Progenitor cell of endocrine pancreas (in vitro differentiated cells): Measurements from ENCODE around the gene TICRR. TPM values are rescaled to one million over a fixed set of nuclear protein-coding genes. Genes with fewer than 3 reads are reported as not detected.

Source experiments
- DNase-seq: peaks from one replicate; pipeline ENCODE4 v3.0.0; 2021; ENCODE audit warnings: low spot score; ENCODE audit not compliant: unreplicated experiment
- H3K27ac Mint-ChIP-seq: 2 replicates; pipeline ENCODE4 v1.8.0; 2021; ENCODE audit warnings: mild to moderate bottlenecking, moderate library complexity, mixed read lengths
- H3K27me3 Mint-ChIP-seq: 2 replicates; pipeline ENCODE4 v1.8.0; 2021; ENCODE audit warnings: mixed read lengths
- H3K36me3 Mint-ChIP-seq: 2 replicates; pipeline ENCODE4 v1.8.0; 2022; ENCODE audit warnings: mixed read lengths; ENCODE audit not compliant: insufficient read depth
- H3K4me1 Mint-ChIP-seq: 2 replicates; pipeline ENCODE4 v1.8.0; 2021; ENCODE audit warnings: low read depth, mixed read lengths
- H3K4me3 Mint-ChIP-seq: 2 replicates; pipeline ENCODE4 v1.8.0; 2021; ENCODE audit warnings: low read depth, mild to moderate bottlenecking, moderate library complexity, mixed read lengths
- H3K9me3 Mint-ChIP-seq: 2 replicates; pipeline ENCODE4 v1.8.0; 2021; ENCODE audit warnings: low read depth, mixed read lengths
- total RNA-seq: library from RNA; stranded (reverse); gene quantifications from 2 replicates; pipeline ENCODE4 v1.2.1, GENCODE V29; 2021
- TF ChIP-seq, protein P1 (sequence below): fragments of 200-600 bp; sonication (generic); IDR thresholded peaks from one replicate; pipeline ENCODE4 v1.5.0; 2021; ENCODE audit warnings: antibody characterized with exemption, mild to moderate bottlenecking; ENCODE audit not compliant: unreplicated experiment

Gene TICRR
- total RNA-seq, 1 donor from 2014 or later = 13.9 TPM

DNA sequence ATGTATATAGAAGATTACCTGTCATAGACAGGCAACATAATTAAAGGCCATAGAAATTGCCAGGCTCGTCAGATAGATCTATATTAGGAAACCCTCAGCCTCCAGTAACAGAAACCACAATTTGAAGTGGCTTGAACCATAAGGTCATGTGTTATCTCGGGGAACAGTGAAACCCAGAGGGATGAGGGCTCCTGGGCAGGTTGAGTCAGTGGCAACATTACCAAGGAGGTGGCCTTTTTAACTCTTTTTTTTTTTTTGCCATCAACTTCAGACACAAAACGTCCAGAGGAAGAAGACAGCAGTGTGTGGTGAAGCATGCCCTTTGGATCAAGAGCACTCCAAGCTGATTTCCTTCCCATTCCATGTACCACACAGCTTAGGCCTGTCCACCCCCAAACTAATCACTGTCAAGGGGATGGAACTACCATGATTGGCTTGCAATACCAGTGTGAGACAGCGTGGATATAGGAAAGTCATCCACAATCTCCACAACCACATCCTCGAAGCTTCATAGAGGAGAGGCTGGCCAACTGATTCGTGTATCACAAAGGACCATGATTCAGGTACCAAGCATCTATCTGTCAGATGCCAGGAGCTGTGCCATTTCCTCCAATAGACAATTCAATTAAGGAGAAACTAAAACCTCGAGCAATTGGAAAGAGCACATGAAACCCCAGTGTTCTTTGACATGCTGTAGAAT, 81.0 kb downstream of the TICRR start:
- peak overlapping the region; percentile 80 for H3K4me3 Mint-ChIP-seq
- H3K36me3 Mint-ChIP-seq = peaks cover 3% of the 10 kb centered on the region
- H3K27me3 Mint-ChIP-seq = peaks cover 13% of the 10 kb centered on the region
- peaks cover 6% of the 10 kb centered on the region for H3K4me1 Mint-ChIP-seq
- H3K27ac Mint-ChIP-seq = no peak overlapping the region
- TF ChIP-seq, protein P1, sequence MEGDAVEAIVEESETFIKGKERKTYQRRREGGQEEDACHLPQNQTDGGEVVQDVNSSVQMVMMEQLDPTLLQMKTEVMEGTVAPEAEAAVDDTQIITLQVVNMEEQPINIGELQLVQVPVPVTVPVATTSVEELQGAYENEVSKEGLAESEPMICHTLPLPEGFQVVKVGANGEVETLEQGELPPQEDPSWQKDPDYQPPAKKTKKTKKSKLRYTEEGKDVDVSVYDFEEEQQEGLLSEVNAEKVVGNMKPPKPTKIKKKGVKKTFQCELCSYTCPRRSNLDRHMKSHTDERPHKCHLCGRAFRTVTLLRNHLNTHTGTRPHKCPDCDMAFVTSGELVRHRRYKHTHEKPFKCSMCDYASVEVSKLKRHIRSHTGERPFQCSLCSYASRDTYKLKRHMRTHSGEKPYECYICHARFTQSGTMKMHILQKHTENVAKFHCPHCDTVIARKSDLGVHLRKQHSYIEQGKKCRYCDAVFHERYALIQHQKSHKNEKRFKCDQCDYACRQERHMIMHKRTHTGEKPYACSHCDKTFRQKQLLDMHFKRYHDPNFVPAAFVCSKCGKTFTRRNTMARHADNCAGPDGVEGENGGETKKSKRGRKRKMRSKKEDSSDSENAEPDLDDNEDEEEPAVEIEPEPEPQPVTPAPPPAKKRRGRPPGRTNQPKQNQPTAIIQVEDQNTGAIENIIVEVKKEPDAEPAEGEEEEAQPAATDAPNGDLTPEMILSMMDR = no peak
- no peaks in the 10 kb centered on the region for H3K9me3 Mint-ChIP-seq
- DNase-seq = no peak

DNA sequence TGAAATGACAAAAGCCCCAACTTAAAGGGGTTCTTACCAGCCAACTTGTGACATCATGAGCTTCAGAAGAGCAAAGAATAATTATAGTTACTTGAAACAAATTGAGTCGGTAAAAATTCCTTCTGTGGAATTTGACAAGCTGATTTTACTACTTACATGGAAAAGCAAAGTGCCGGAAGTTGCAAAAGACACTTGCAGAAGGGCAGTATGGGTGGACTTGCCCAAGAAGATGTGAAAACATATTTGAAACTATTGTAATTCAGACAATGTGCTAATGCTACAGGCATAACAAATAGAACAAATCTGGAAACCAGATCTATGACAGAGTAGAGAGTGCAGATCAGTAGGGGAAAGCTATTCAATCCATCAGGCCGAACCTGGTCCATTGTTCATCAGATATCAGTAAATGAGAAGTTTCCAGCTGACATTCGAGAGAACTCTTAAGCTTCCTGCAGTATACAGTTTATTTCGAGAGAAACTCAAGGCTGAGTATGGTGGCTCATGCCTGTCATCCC, 82.5 kb downstream of the TICRR start:
- peaks cover 6% of the 10 kb centered on the region for H3K4me1 Mint-ChIP-seq
- H3K4me3 Mint-ChIP-seq = no peak overlapping the region
- no peak overlapping the region for H3K27ac Mint-ChIP-seq
- peaks cover 13% of the 10 kb centered on the region for H3K27me3 Mint-ChIP-seq
- TF ChIP-seq, protein P1 = no peak
- no peak for DNase-seq
- H3K9me3 Mint-ChIP-seq = no peaks in the 10 kb centered on the region
- no peaks in the 10 kb centered on the region for H3K36me3 Mint-ChIP-seq

- Mint-ChIP-seq H3K27me3 (peaks cover 15% of the 10 kb centered on the region), H3K4me3 (no peak overlapping the region), H3K36me3 (no peaks in the 10 kb centered on the region), H3K27ac (no peak overlapping the region), H3K4me1 (peaks cover 5% of the 10 kb centered on the region), H3K9me3 (no peaks in the 10 kb centered on the region)
- DNase-seq = no peak
- TF ChIP-seq, protein P1 = no peak
Observed at GRCh38 chr15:89659295-89659694, 84.0 kb downstream of the TICRR start.

GRCh38 chr15:89660556-89660955, 85.3 kb downstream of the TICRR start:
- TF ChIP-seq, protein P1 = no peak
- Mint-ChIP-seq H3K9me3 (no peaks in the 10 kb centered on the region), H3K36me3 (no peaks in the 10 kb centered on the region), H3K27me3 (peaks cover 22% of the 10 kb centered on the region), H3K4me3 (no peak overlapping the region), H3K27ac (no peak overlapping the region), H3K4me1 (peaks cover 3% of the 10 kb centered on the region)
- no peak for DNase-seq

GRCh38 chr15:89662893-89663626, 87.8 kb downstream of the TICRR start:
- H3K27me3 Mint-ChIP-seq = peaks cover 27% of the 10 kb centered on the region
- DNase-seq = no peak
- H3K4me3 Mint-ChIP-seq = no peak overlapping the region
- peaks cover 3% of the 10 kb centered on the region for H3K4me1 Mint-ChIP-seq
- TF ChIP-seq, protein P1 = no peak
- H3K36me3 Mint-ChIP-seq = no peaks in the 10 kb centered on the region
- H3K27ac Mint-ChIP-seq = no peak overlapping the region
- H3K9me3 Mint-ChIP-seq = no peaks in the 10 kb centered on the region
